Stimulated activated naive CD4-positive, alpha-beta T cell (primary cell): Measurements from ENCODE around the gene KCNA10.
A peak's percentile ranks its signal among the peaks of the same experiment; 100 is the strongest.

Experiments
- DNase-seq, 6 experiments: peaks; one replicate each; lab custom pipeline; 2025; lab: John Stamatoyannopoulos, UW

KCNA10 gene

GRCh38 chr1:110519125-110519810 is at the start of gene KCNA10:
Gene KCNA10 (minus strand): TSS chr1:110519175. CDS start chr1:110518787, 388 bp downstream.
- DNase-seq: no peak

DNA sequence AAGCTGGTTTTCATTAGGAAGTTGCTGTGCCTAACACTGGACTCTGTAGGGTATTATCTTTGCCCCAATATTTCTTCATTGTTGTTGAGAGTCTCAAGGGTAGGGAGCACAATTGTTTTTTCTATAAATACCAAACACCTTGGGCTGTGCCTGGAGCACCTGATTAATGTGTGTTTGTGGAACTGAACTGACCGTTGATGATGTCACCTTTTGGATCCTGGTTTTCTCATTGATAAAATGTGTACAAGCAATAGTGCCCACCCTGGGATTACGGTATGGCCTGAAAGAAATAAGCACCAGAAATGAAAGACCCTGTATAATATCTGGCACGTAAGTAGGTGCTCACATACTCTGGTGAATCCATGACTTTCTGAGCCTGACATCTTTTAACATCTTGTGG is 47.9 kb upstream of the KCNA10 start:
- DNase-seq: no peak

- no peak for DNase-seq
Measured at GRCh38 chr1:110565565-110565964, 46.6 kb upstream of the KCNA10 start.

- DNase-seq: no peak
Measured at GRCh38 chr1:110563089-110563488, 44.1 kb upstream of the KCNA10 start.

- no peak for DNase-seq
Measured at GRCh38 chr1:110561596-110561995, 42.6 kb upstream of the KCNA10 start.

GRCh38 chr1:110559157-110559556 is 40.2 kb upstream of the KCNA10 start:
- DNase-seq: no peak

DNA sequence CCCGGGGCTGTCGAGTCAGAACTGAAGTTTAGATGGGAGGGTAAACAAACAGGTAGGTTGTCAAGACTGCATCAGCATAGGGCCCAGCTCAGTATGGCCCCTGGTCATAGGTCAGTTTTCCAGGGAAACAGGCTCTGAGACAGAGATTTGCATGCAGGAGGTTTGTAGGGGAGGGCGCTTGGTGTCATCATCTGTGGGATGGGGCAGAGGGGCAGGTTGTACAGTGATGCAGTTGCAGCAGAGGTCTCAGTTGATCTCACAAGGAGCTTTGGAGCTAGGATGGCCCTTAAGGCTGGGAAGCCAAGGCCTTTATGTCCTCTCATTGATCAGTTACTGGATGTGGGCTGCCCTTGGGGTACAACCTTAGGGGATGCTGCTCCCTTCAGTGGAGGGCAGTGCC is 38.5 kb upstream of the KCNA10 start:
- DNase-seq: no peak

- DNase-seq: no peak
Measured at GRCh38 chr1:110556471-110556807, 37.5 kb upstream of the KCNA10 start.

- DNase-seq: no peak
Measured at GRCh38 chr1:110555807-110556470, 37.0 kb upstream of the KCNA10 start.

DNA sequence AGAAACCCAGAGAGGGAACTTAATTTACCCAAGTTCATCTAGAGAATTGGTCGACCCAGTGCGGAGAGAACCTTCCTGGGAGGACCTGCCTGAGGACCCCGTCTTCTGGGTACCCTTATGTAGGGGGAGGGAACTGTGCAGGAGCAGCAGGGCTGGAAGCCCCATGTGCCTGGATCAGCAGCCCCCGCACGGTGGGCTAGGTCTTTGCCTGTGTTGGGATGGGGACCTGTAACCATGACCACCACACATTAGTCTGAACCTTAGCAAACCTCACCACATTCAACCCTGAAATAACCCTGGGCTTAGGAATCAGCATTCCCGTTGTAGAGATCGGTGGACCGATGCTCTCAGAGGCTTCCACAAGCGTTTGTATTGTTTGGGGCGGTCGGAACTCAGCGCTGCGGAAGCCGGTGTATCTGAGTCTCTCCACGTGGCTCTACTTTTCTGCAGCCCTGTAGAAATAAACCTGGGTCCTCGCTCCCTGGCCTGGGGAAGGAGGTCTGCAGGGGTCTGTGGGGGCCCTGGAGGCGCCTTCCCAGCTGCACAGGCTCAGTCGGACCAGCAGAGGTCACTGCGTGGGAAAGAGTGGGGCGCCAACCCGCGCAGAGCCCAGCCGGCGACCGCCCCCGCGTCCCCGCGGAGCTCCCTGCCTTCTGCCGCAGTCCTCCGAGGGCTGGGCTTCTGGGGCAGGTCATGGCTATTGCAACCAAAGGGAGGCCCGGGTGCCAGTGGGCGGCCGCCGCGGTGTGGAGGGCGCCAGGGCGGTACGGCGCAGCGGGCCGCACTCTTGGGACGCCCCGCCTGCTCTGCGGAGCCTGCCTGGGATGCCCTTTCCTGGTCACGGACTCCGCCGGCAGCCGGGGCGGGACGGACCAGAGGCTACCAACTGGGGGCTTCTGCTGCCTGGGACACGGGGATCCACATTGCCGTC is 36.2 kb upstream of the KCNA10 start:
- DNase-seq: peak; percentile 24 to 55 (median 30)

GRCh38 chr1:110551278-110551809 is 32.4 kb upstream of the KCNA10 start:
- no peak for DNase-seq

- DNase-seq: no peak
Measured at GRCh38 chr1:110549831-110550230, 30.9 kb upstream of the KCNA10 start.

DNA sequence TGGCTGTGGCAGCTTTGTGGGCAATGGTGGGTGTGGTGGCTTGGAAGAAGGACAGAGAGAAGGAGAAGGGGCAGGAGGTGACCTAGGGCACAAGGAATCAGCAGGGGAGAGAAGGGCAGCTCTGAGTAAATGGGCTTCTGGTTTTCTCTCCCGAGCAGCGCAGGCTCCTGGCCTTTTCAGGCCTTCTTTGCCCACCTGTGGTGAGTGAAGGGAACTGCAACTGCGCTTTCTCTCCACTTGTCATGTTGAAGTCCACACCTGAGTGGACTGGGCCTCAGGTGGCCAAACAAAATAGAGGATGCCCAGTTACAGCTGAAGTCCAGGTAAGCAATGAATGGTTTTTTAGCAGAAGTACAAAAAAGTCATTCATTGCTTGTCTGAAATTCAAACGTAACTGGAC is 29.4 kb upstream of the KCNA10 start:
- no peak for DNase-seq

GRCh38 chr1:110547017-110547416 is 28.0 kb upstream of the KCNA10 start:
- DNase-seq: no peak

DNA sequence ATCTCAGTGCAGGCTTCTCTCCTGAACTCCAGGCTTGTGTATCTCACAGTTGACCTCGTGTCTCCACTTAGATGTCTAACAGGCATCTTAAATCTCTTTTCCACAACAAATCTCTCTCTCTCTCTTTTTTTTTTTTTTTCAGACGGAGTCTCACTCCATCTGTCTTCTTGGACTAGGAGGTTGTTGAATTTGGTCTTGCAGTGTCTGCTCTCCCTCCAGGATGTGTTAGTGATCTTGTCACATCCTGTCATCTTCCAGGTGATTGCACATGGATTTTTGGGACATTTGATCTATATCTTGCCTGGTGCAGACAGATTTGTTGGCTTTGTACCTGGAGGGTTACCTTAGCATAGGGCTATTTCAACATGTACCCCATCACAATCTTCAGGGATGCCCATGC is 26.5 kb upstream of the KCNA10 start:
- DNase-seq: no peak

- DNase-seq: no peak
Measured at GRCh38 chr1:110544753-110545152, 25.8 kb upstream of the KCNA10 start.

DNA sequence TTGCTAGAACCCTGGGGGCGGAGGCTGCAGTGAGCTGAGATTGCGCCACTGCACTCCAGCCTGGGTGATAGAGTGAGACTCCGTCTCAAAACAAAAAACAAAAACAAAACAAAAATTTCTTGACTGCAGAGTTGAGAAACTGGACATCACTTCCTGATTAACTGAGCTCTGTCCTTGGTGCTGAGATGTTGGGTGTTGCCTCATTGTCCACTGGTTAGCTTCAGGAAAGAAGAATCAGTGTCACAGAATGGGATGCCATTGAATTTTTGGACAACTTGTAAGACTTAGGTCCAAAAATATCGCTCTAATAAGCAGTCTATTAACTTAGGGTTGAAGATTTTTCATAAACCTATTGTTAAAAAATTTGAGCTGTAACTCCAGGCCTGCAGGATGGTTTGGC is 23.8 kb upstream of the KCNA10 start:
- DNase-seq: no peak

- no peak for DNase-seq
Measured at GRCh38 chr1:110541906-110542395, 23.0 kb upstream of the KCNA10 start.

GRCh38 chr1:110540891-110541685 is 22.1 kb upstream of the KCNA10 start:
- no peak for DNase-seq

- DNase-seq: no peak
Measured at GRCh38 chr1:110538921-110539320, 19.9 kb upstream of the KCNA10 start.

- DNase-seq: no peak
Measured at GRCh38 chr1:110538075-110538474, 19.1 kb upstream of the KCNA10 start.

DNA sequence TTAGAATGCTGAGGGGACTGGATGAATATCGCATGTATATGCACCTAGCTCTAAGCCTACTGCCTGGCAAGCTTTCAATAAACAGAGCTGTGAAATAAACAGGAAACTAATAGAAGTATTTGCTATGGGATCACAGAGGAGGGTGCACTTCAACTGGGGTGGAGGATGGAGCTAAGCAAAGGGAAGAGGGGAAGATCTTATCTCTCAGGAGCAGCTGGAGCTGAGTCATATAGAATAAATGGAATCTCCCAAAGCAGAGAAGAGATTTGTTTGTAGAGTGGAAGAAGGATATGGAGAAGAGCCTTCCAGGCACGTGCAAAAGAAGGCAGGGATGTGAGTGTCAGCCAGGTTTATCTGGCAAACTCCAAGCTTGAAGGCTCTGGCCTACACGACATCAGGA is 17.0 kb upstream of the KCNA10 start:
- no peak for DNase-seq
